Putamen (tissue), 1 donor: ENCODE results near the gene SATB1.
A peak's percentile ranks its signal among the peaks of the same experiment; 100 is the strongest.

ENCODE experiments used
- DNase-seq: peaks from one replicate; pipeline ENCODE4 v3.0.0-alpha.2; 2016; ENCODE audit warnings: low spot score

SATB1 gene

DNA sequence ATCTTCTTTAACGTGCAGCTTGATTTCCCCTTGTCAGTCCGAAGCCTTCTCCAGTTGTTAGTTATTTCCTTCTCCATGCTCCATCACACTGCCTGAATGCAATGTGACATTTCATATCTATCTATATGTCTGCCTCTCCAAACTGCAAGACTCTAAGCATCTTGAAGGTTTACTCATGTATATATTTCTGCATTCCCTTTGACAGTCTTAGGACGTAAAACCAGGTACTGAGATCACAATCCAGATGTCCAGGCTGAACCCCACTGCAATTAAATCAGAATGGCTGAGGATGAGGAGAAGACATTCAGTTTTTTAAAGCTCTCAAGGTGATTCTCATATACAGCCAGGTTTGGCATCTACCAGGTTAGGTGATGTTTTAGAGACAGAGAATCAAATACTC is 6.1 kb upstream of the SATB1 start:
- DNase-seq = no peak

DNA sequence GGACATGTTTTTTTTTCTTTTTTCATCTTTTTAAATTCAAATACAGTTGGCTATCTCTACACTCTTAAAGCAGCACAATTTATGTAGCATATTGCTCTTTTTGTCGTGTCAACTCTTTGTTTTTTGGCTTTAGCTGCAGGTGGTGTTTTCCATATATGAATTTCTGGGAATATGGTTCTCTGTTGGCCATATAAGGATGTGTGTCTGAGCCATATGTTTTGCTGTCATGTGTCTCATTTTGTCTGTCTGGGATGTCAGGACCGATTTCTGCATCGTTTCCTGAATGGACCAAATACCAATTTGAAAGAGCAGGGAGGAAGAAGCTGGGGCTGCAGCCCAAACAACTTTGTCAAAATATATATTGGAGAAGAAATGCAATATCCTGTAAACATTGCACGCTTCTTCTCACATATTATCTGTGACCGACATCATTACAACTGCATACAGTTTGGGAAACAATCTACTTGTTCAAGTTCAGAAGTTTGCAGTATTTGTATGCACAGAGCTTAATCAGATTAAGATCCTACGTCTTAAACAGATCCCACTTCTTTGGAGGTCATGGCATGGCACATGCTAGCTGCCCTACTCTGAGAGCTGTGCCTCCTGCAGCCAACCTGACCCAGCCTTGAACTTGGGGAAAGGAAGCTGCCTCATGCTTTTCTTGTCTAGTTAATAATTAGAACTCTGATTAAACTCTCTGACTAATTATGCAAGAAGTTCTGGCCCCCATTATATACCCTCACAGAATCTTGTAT is 4.0 kb upstream of the SATB1 start:
- no peak for DNase-seq

DNA sequence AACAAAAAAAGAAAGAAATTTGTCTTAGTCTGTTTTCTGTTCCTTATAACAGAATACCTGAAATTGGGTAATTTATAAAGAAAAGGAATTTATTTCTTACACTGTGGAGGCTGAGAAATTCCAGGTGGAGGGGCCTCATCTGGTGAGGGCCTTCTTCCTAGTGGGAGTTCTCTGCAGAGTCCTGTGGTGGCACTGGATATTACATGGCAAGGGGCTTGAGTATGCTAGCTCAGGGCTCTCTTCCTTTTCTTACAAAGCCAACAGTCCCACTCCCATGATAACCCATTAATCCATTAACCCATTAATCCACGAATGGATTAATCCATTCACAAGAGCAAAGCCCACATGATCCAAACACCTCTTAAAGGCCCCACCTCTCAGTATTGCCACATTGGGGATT is 2.9 kb upstream of the SATB1 start:
- DNase-seq = no peak

DNA sequence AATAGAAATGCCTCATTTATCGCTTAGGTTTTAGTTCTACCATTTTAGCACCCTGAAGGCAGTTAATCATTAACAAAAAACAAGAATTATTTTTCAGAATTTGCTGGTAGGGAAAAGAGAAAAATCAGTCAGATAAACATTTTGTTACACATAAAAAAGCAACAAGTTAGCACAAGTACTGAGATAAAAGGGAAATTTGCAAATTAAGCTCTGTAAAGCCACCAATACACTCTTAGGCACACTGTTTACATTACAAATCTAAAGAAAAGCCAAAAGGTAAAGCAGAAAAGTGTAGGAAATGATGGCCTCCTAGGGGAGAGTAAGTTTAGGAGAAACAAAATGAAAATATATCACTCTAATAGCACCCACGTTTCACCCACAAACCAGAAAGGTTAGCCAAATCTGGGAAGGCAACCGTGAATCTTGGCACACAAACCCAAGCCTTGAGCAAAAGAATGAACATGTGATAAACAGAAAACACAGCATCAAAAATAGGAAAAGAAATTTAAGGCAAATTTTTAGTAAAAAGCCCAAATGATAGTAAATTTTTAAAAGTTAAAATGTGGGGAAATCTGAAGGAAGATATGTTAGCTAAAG is 1.6 kb upstream of the SATB1 start:
- DNase-seq = no peak

GRCh38 chr3:18425641-18426257 is 610 bp upstream of the SATB1 start:
- no peak for DNase-seq

DNA sequence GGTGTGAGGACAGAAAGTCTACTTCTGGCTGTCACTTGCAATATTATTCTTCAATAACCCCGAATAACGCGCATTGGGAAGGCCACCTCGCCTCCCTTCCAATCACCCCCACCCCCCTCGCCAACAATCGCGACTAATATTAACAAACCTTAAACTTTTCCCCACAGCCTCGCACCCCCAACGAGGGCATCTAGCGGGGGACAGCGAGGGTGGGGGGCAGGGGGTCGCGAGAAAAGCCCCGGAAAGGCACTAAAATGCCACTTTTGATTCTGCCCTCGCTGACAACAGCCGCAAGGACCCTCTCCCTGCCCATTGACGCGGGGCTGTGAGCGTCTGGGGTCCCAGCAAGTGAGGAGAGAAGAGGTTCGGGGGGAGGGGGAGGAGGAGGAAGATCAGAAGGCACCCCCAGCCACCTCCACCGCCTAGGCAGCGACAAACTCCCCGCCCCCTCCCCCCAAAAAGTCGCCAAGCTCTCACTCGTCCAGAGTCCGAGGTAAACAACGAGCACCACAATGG is 868 bp downstream of the SATB1 start:
- DNase-seq = no peak

DNA sequence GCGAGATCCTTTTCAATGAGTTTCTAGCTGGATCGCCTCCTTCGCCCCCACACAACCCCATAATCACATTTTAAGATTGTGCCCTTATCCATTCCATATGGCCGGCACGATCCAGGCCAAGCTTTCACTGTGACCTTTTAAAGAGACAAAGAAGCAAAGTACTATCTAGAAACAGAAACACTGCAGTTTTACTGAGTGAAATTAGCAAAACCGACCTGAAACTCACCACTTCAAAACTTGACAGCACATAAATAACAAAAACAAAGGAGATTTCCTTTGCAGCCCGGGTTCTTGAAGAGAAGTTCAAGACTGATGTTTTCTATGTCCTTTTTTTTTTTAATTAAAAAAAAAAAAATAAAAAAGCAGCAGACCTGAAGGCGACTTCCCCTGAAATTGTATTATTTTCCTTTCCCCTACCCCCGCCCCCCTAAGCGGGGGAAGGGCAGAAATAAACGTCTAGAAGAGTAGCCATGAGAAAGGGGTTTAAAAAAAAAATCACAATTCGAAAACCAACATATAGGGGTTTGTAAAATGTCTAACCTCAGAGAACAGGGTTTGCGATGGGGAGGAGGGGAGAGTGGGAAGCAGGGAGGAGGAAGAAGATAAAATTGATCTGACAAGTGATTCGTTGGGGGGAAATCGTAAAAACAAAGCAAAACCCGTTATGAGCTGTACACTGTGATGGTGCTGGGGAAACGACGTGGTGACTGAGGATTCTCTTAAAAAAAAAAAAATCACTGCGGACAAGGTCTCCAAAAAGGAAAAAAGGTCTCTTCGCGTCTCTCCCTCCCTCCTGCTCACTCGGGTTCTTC is 1.5 kb downstream of the SATB1 start:
- DNase-seq = peak; percentile 59

- no peak for DNase-seq
These were observed 2.2 kb downstream of the SATB1 start for GRCh38 chr3:18422972-18423371.

DNA sequence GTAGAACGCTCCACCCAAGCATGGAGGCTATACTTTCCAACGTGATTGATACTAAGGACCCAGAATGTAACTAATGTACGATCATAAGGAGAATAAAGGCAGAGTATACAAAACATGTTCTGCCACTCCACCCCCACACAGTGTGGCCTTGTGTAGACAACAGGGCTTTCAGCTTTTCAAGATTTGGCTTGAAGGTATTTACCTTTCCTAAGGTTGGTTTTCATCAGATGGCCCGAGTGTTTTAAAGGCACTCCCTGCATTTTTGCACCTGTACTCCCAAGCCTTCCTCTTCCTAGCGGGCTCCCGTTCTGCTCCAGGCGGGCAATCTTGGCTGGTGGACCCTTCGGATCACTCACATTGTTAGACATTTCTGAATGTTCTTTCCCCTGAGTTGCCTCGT is 4.6 kb downstream of the SATB1 start:
- DNase-seq = no peak

DNA sequence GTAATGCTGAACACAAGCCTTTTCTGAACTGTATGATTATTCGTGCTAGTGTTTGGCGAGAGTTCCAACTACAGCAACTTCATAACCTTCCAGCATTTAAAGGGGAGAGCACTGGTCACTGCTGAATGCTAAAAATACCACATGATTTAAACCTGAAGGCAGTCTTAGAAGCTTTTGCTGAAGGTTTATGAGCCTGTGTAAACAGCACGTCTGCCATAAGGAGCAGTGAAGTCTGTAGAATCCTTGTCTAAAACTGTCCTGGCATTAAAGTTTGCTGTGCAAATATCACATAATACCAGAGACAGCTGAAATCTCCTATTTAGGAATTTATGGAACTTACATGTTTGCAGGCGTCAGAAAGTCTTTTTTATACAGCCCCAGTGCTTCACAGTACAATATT is 5.9 kb downstream of the SATB1 start:
- no peak for DNase-seq

GRCh38 chr3:18417904-18418572 is 7.1 kb downstream of the SATB1 start:
- no peak for DNase-seq

DNA sequence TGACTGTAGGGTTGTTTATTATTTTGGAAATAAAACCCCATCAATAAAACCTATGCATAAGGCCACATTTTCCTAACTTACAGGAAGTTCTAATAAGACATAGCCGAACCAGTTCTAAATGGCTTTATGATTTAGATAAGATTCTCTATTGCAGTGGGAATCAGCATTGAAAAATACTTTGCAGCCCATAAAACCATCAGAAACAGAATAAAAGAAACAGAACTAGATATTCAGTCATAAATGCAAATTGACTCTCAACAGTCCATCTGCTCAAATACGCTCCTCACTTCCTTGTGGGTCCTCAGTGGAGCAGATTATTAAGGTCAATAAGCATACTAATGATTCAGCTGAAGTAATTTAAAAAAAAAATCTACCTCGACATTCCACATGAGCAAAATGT is 8.8 kb downstream of the SATB1 start:
- DNase-seq = no peak

- DNase-seq = no peak
These were observed 9.3 kb downstream of the SATB1 start for GRCh38 chr3:18415839-18416238.

- no peak for DNase-seq
These were observed 10.0 kb downstream of the SATB1 start for GRCh38 chr3:18415167-18415566.

GRCh38 chr3:18412684-18413083 is 12.5 kb downstream of the SATB1 start:
- DNase-seq = no peak

- DNase-seq = no peak
These were observed 13.6 kb downstream of the SATB1 start for GRCh38 chr3:18411541-18411940.

GRCh38 chr3:18410205-18410604 is 14.9 kb downstream of the SATB1 start:
- DNase-seq = no peak

DNA sequence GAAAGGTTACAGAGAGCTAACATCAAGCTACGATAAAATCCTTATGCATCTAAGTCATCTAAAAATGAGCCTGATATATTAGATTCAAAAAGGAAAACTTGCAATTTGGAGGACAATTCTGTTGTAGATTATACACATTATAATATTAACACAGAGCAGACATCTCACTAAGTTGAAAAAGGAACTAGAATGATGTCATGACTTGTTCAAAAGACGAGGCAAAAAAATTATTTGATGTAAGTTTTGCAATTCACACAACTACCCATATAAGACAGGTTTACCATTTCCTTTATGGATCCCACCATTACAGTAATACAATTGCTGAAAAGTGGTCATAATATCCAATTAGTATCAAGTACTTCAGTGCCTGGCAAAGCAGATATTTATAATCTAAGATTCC is 15.9 kb downstream of the SATB1 start:
- DNase-seq = no peak

- no peak for DNase-seq
These were observed 20.0 kb downstream of the SATB1 start for GRCh38 chr3:18405141-18405540.

DNA sequence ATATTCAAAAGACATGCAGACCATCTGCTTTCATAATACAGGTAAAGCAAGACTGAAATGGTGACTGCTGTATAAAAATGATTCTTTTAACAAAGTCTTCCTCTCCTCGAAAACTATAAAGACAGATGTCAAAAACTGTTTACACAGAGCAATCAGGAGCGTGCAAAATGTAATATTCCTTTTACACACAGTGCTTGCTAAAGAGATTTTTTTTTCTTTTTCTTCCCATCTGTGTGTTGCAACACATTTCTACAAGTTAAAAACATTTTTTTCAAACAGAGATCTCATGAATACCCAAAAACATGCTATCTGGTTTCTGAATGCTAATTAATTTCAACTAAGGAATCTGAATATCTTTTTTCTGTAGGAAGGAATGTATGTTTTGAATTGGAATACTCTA is 22.1 kb downstream of the SATB1 start:
- no peak for DNase-seq

DNA sequence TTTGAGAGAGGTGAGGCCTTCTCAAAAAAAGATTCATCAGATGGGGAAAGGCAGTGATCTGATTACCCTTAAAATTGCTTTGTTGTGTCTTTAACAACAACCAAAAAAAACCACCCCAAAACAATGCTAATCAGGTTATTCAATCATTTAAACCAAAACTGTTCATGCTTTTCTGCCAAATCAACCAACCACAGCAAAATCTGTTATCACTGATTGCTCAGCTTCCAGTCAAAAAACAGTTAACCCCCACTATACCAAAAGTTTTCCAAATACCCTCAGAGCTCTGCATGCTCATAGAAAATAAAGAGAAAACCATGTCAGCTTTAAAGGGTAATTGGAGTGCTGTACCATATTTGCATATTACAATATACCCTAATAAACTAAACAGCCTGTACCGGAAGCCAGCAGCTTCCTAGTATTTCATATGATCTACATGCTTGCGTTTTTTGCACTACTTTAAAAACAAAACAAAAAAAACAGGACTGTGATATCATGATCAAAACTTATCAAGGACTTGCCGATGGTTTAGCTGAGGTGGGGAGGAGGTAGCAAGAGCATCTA is 22.8 kb downstream of the SATB1 start:
- no peak for DNase-seq
